ENCODE measurements around the gene CES4A. TPM values are rescaled to one million over a fixed set of nuclear protein-coding genes. Genes with fewer than 3 reads are reported as not detected.

The CES4A gene
- total RNA-seq, 4 donors from 2014 or later: 18.6 to 24.7 (median 21.2) TPM

DNA sequence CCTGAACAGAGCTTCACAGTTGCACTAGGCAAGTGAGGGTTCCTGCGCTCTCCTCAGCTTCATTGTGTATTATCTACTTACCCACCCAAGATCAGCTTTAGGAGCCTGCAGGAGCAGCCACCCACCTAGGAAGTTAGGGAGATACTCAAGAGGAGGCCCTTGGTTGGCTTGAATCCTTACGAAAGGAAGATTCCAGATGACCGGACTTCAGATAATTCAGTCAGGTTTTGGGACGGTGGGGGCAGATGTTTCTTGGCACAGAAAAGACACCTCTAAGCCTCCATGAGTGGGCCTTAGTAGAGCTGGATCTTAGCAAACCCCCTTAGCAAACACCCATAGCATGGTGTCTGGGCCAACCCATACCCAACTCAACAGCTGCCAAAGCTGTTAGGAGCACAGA is 38.2 kb downstream of the CES4A start:
- Histone ChIP-seq H3K27me3 (no peaks in the 10 kb centered on the region), H3K9me3 (no peaks in the 10 kb centered on the region), H3K4me3 (no peak overlapping the region), H3K27ac (no peak overlapping the region), H3K4me1 (peaks cover 0 to 32% (median 15%) of the 10 kb centered on the region in 4 donors), H3K36me3 (no peaks in the 10 kb centered on the region)
- WGBS, 2 donors: 93 to 95% methylated on average over 4 of the region's 4 CpGs
- DNase-seq (ENCODE audit: low spot score in 2 of 2): no peak
- TF ChIP-seq EP300 (IDR thresholded peaks at IDR 0.05) (no peak), POLR2A (IDR thresholded peaks at IDR 0.05) (no peak)
- TF ChIP-seq, protein P1, sequence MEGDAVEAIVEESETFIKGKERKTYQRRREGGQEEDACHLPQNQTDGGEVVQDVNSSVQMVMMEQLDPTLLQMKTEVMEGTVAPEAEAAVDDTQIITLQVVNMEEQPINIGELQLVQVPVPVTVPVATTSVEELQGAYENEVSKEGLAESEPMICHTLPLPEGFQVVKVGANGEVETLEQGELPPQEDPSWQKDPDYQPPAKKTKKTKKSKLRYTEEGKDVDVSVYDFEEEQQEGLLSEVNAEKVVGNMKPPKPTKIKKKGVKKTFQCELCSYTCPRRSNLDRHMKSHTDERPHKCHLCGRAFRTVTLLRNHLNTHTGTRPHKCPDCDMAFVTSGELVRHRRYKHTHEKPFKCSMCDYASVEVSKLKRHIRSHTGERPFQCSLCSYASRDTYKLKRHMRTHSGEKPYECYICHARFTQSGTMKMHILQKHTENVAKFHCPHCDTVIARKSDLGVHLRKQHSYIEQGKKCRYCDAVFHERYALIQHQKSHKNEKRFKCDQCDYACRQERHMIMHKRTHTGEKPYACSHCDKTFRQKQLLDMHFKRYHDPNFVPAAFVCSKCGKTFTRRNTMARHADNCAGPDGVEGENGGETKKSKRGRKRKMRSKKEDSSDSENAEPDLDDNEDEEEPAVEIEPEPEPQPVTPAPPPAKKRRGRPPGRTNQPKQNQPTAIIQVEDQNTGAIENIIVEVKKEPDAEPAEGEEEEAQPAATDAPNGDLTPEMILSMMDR (IDR thresholded peaks at IDR 0.05): no peak

DNA sequence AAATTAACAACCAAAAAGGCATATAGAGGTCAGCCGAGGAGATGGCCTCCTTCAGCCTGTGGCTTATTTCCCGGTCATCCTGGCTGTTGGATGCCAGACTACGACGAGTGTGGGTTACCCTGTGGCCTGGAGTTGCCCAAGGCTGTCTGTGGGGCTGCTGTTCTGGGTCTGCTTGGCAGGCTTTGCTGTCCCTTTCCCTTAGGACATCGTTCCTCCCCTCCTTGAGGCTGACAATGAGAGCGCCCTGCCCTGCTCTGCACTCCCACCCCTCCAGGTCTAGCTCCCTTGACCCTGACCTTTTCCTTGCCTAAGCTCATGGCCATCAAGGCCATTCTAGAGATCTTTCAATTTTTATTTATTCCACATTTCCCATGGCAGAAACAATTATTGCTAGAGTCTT is 38.7 kb downstream of the CES4A start:
- no peaks in the 10 kb centered on the region for H3K36me3 ChIP-seq
- no peaks in the 10 kb centered on the region for H3K27me3 ChIP-seq
- no peak for DNase-seq (ENCODE audit: low spot score in 2 of 2)
- TF ChIP-seq, protein P1 (IDR thresholded peaks at IDR 0.05): no peak
- TF ChIP-seq EP300 (IDR thresholded peaks at IDR 0.05) (no peak), POLR2A (IDR thresholded peaks at IDR 0.05) (no peak)
- H3K4me3 ChIP-seq: no peak overlapping the region
- 79 to 84% methylated on average over 6 of the region's 6 CpGs for WGBS, 2 donors
- H3K27ac ChIP-seq: no peak overlapping the region
- H3K4me1 ChIP-seq: peaks cover 0 to 37% (median 16%) of the 10 kb centered on the region in 4 donors
- no peaks in the 10 kb centered on the region for H3K9me3 ChIP-seq

DNA sequence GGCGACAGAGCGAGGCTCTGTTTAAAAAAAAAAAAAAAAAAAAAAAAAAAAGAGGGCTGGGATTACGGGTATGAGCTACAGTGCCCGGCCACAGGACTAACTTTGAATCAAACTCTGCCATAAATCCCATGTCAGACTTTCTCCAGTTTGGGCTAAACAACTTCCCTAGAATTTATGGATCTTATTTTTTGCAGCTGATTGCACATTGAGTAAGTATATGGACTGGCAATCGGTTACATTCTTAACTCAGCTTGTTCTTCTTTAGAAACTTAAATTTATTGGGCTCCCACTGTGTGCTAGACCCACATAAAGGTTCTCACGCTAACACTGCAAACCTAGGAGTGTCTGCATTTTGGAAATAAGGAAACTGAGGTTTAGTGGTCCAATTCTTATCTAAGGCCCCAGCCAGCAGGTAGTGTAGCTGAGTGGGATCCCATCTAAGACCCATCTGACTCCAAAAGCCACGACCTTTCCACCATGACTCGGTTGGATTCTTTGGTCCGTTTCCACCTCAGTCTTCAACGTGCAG is 39.8 kb downstream of the CES4A start:
- H3K9me3 ChIP-seq: no peaks in the 10 kb centered on the region
- TF ChIP-seq EP300 (IDR thresholded peaks at IDR 0.05) (no peak), POLR2A (IDR thresholded peaks at IDR 0.05) (no peak)
- TF ChIP-seq, protein P1 (IDR thresholded peaks at IDR 0.05): no peak
- peak overlapping the region; percentile 64 to 99 (median 78) for H3K4me3 ChIP-seq
- no peaks in the 10 kb centered on the region for H3K36me3 ChIP-seq
- no peak for DNase-seq (ENCODE audit: low spot score in 2 of 2)
- peak overlapping the region; percentile 93 to 99 (median 98) for H3K27ac ChIP-seq
- peaks cover 0 to 49% (median 16%) of the 10 kb centered on the region in 4 donors for H3K4me1 ChIP-seq
- H3K27me3 ChIP-seq: no peaks in the 10 kb centered on the region
- WGBS, 2 donors: 33 to 37% methylated on average over 10 of the region's 10 CpGs

DNA sequence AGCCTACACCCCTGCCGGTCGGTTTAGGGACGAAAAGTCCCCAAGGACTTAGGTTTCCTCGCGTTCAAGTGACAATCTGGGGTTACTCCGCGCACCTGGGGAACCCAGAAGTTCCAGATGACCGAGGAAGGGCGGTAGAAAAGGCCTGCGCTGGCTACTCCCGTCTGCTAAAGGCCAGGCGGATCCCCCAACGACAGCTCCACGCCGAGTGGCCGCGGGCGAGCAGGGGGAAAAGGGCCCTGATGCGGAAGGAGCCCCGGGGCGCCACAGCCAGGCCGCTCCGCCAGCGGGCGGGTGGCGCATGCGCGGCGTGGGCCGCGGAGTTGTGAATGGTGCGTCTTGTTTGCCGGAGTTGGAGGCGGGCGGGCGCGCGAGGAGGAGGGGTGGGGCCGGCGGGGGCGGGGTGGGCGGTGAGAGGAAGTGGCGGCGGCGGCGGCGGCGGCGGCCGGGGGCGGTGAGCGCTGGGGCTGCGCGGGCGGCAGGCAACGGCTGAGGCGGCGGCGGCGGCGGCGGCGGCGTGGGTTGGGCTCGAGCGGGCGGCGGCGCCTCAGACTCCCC is 40.4 kb downstream of the CES4A start, which contains the start of gene CBFB:
Gene CBFB (plus strand): TSS at position 454 of the 558 bp plus-strand sequence. CDS start 259 bp downstream, outside the sequence.
- DNase-seq (ENCODE audit: low spot score in 2 of 2): peak; percentile 83 to 84
- WGBS, 2 donors: 2 to 3% methylated on average over 21 to 38 of the region's 69 CpGs
- peaks cover 0 to 51% (median 16%) of the 10 kb centered on the region in 4 donors for H3K4me1 ChIP-seq
- peak within 1 kb of the TSS; percentile 78 to 99 (median 88) for H3K4me3 ChIP-seq
- H3K9me3 ChIP-seq: no peaks in the 10 kb centered on the region
- no peaks in the 10 kb centered on the region for H3K36me3 ChIP-seq
- no peaks in the 10 kb centered on the region for H3K27me3 ChIP-seq
- TF ChIP-seq, protein P1 (IDR thresholded peaks at IDR 0.05): peak in 2 of 5 experiments; percentile 40
- TF ChIP-seq POLR2A (IDR thresholded peaks at IDR 0.05) (peak; percentile 63 to 84), EP300 (IDR thresholded peaks at IDR 0.05) (peak in 1 of 2 donors; percentile 94)
- peak within 1 kb of the TSS; percentile 93 to 99 (median 98) for H3K27ac ChIP-seq

All from tibial nerve (tissue), 4 donors.